Hepatocyte (in vitro differentiated cells): ENCODE results near the gene CMC2.

Source experiments
- EZH2 ChIP-seq: fragments of 200-600 bp; sonication (generic); IDR thresholded peaks from 2 replicates; pipeline ENCODE4 v1.6.1; 2016; ENCODE audit warnings: antibody characterized with exemption, mild to moderate bottlenecking, borderline replicate concordance
- TF ChIP-seq, protein P1 (sequence below): fragments of 200-600 bp; sonication (generic); IDR thresholded peaks from 2 replicates; pipeline ENCODE4 v1.5.1; 2016; ENCODE audit warnings: antibody characterized with exemption, mild to moderate bottlenecking; ENCODE audit not compliant: poor library complexity

DNA sequence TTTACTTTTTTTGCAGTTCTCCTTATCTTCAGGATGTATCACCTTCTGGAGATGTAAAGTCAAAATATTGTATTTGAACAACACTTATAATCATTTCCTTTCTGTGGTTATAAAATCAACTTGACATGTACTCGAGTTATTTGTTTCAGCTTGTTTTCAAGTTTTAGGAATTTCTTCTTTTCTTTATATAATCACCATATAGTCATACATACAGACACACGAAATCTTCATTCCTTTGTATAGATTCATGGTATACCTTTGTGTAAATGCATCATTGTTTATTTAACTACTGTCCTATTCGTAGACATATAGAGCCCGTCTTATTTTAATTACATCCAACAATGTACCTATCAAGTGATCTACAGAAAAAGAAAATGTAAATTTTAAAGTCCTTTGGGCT, 40.1 kb downstream of the CMC2 start:
- TF ChIP-seq, protein P1, sequence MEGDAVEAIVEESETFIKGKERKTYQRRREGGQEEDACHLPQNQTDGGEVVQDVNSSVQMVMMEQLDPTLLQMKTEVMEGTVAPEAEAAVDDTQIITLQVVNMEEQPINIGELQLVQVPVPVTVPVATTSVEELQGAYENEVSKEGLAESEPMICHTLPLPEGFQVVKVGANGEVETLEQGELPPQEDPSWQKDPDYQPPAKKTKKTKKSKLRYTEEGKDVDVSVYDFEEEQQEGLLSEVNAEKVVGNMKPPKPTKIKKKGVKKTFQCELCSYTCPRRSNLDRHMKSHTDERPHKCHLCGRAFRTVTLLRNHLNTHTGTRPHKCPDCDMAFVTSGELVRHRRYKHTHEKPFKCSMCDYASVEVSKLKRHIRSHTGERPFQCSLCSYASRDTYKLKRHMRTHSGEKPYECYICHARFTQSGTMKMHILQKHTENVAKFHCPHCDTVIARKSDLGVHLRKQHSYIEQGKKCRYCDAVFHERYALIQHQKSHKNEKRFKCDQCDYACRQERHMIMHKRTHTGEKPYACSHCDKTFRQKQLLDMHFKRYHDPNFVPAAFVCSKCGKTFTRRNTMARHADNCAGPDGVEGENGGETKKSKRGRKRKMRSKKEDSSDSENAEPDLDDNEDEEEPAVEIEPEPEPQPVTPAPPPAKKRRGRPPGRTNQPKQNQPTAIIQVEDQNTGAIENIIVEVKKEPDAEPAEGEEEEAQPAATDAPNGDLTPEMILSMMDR = no peak
- no peak for TF ChIP-seq EZH2
